Measurements from ENCODE around the gene DROSHA.

DROSHA gene

DNA sequence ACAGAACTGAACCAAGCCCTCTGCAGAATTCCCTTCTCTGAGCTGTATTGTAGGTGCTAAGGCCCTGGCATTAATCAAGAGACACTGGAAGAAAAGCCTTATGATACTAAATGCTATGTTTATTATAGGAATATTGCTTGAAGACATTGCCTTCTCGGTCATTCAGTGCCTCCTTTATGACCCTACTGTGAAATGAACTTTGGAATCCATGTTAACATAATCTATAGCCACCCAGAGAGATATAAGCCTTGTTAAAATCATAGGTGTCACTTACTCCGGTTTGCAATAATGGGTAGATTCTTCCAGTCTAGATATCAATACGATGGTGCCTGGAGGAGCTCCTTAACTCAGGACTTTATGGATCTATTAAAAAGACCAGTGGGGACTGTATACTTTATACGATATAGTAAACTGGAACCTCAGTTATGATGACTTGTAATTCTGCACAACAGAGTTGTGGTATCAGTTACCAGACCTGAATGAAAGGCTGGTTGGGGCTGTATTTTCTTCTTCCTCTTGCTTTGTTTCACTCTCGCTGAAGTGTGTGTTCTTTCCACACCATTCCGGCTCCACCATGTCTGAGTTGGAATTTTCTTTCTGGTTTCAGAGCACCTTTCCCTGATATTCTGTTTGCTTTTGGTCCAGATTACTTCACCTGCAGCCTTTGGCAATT lies 154.5 kb downstream of the DROSHA start:
- no peak for TF ChIP-seq CTCF (conservative IDR thresholded peaks at IDR 0.05; ENCODE audit: low read depth, low read length)
- Histone ChIP-seq H3K79me2 (ENCODE audit: insufficient read depth, low read depth) (no peaks in the 10 kb centered on the region), H3K27me3 (ENCODE audit: insufficient read depth, low read depth) (no peaks in the 10 kb centered on the region), H3K27ac (no peak overlapping the region), H3K36me3 (ENCODE audit: insufficient read depth) (no peaks in the 10 kb centered on the region), H3K4me3 (IDR thresholded peaks at IDR 0.05; ENCODE audit: insufficient read depth, low read depth, low read length) (no peak overlapping the region), H2AFZ (ENCODE audit: low read depth) (no peak overlapping the region), H4K20me1 (ENCODE audit: insufficient read depth) (no peaks in the 10 kb centered on the region), H3K4me1 (ENCODE audit: low read depth, poor library complexity, severe bottlenecking) (no peaks in the 10 kb centered on the region), H3K9ac (no peak overlapping the region), H3K4me2 (no peak overlapping the region)

GRCh38 chr5:31375999-31376720 lies 155.7 kb downstream of the DROSHA start:
- H3K4me1 ChIP-seq (ENCODE audit: low read depth, poor library complexity, severe bottlenecking): no peaks in the 10 kb centered on the region
- H3K36me3 ChIP-seq (ENCODE audit: insufficient read depth): no peaks in the 10 kb centered on the region
- no peaks in the 10 kb centered on the region for H3K79me2 ChIP-seq (ENCODE audit: insufficient read depth, low read depth)
- no peak overlapping the region for H3K4me2 ChIP-seq
- no peak overlapping the region for H3K4me3 ChIP-seq (IDR thresholded peaks at IDR 0.05; ENCODE audit: insufficient read depth, low read depth, low read length)
- H3K9ac ChIP-seq: no peak overlapping the region
- no peaks in the 10 kb centered on the region for H4K20me1 ChIP-seq (ENCODE audit: insufficient read depth)
- no peaks in the 10 kb centered on the region for H3K27me3 ChIP-seq (ENCODE audit: insufficient read depth, low read depth)
- H3K27ac ChIP-seq: no peak overlapping the region
- no peak for TF ChIP-seq CTCF (conservative IDR thresholded peaks at IDR 0.05; ENCODE audit: low read depth, low read length)
- no peak overlapping the region for H2AFZ ChIP-seq (ENCODE audit: low read depth)

DNA sequence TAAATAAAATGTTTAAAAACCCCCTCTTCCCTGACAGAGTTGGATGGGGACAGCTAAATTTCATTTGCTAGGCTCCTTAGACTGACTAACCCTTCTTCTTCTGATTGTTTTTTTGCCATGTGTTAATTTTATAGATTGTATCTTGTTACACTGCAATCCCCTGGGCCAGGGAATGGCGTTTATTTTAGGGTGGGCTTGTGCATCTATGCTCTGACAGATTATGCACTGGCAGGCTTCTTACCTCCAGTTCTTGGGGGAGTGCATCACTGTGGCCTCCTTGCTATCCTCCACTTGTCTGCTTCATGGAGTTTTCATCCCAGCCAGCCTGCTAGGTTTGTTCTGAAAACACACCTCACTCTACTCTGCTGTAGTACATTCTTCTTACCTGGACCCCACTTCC lies 159.8 kb downstream of the DROSHA start:
- no peaks in the 10 kb centered on the region for H3K27me3 ChIP-seq (ENCODE audit: insufficient read depth, low read depth)
- no peaks in the 10 kb centered on the region for H3K4me1 ChIP-seq (ENCODE audit: low read depth, poor library complexity, severe bottlenecking)
- H4K20me1 ChIP-seq (ENCODE audit: insufficient read depth): no peaks in the 10 kb centered on the region

GRCh38 chr5:31366941-31367340 lies 165.0 kb downstream of the DROSHA start:
- Histone ChIP-seq H3K4me3 (IDR thresholded peaks at IDR 0.05; ENCODE audit: insufficient read depth, low read depth, low read length) (no peak overlapping the region), H3K9ac (no peak overlapping the region), H4K20me1 (ENCODE audit: insufficient read depth) (no peaks in the 10 kb centered on the region), H3K27me3 (ENCODE audit: insufficient read depth, low read depth) (no peaks in the 10 kb centered on the region), H3K36me3 (ENCODE audit: insufficient read depth) (no peaks in the 10 kb centered on the region), H3K4me1 (ENCODE audit: low read depth, poor library complexity, severe bottlenecking) (no peaks in the 10 kb centered on the region), H2AFZ (ENCODE audit: low read depth) (no peak overlapping the region), H3K4me2 (no peak overlapping the region), H3K79me2 (ENCODE audit: insufficient read depth, low read depth) (no peaks in the 10 kb centered on the region), H3K27ac (no peak overlapping the region)
- no peak for TF ChIP-seq CTCF (conservative IDR thresholded peaks at IDR 0.05; ENCODE audit: low read depth, low read length)

More for the DNA sequence above, 159.8 kb downstream of the DROSHA start:
- Histone ChIP-seq H3K4me3 (IDR thresholded peaks at IDR 0.05; ENCODE audit: insufficient read depth, low read depth, low read length) (no peak overlapping the region), H2AFZ (ENCODE audit: low read depth) (no peak overlapping the region), H3K27ac (no peak overlapping the region), H3K9ac (no peak overlapping the region), H3K4me2 (no peak overlapping the region), H3K79me2 (ENCODE audit: insufficient read depth, low read depth) (no peaks in the 10 kb centered on the region), H3K36me3 (ENCODE audit: insufficient read depth) (no peaks in the 10 kb centered on the region)
- no peak for TF ChIP-seq CTCF (conservative IDR thresholded peaks at IDR 0.05; ENCODE audit: low read depth, low read length)
